ENCODE data around the gene ST8SIA4.

DNA sequence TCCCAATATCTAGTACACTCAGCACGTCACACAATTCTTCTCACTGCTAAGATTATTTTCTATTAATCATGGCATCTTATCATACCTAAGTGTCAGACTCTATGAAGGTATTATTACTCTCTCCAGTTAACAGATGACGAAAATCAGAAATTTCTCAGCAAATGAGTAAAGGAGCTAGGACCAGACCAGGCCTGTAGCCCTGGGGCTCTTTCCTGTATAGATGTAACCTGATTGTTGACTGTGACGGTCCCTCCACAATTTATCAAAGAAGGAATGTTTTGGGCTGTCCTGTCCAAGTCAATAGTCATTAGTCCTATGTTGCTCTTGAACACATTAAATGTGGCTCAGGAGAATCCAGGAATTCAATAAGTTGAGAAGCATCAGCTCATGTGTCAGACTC is 106.2 kb downstream of the ST8SIA4 start:
- no peak for TF ChIP-seq EZH2 (IDR thresholded peaks at IDR 0.05; ENCODE audit: insufficient read depth, low read length)
- TF ChIP-seq, protein P1, sequence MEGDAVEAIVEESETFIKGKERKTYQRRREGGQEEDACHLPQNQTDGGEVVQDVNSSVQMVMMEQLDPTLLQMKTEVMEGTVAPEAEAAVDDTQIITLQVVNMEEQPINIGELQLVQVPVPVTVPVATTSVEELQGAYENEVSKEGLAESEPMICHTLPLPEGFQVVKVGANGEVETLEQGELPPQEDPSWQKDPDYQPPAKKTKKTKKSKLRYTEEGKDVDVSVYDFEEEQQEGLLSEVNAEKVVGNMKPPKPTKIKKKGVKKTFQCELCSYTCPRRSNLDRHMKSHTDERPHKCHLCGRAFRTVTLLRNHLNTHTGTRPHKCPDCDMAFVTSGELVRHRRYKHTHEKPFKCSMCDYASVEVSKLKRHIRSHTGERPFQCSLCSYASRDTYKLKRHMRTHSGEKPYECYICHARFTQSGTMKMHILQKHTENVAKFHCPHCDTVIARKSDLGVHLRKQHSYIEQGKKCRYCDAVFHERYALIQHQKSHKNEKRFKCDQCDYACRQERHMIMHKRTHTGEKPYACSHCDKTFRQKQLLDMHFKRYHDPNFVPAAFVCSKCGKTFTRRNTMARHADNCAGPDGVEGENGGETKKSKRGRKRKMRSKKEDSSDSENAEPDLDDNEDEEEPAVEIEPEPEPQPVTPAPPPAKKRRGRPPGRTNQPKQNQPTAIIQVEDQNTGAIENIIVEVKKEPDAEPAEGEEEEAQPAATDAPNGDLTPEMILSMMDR (IDR thresholded peaks at IDR 0.05; ENCODE audit: insufficient read depth, low read depth, low read length), result no peak
